GM12875 (cell line): ENCODE data around the gene TBC1D3B.

Experiments
- H3K4me3 ChIP-seq: one replicate; pipeline ENCODE4 v1.5.1; 2011; ENCODE audit warnings: low read depth, low read length, control low read depth
- CTCF ChIP-seq: IDR thresholded peaks from 2 replicates; pipeline ENCODE4 v1.5.1; 2011; ENCODE audit warnings: low read depth, mild to moderate bottlenecking, control low read depth, inconsistent platforms, low read length, moderate library complexity, borderline replicate concordance; ENCODE audit not compliant: insufficient read depth

TBC1D3B gene

DNA sequence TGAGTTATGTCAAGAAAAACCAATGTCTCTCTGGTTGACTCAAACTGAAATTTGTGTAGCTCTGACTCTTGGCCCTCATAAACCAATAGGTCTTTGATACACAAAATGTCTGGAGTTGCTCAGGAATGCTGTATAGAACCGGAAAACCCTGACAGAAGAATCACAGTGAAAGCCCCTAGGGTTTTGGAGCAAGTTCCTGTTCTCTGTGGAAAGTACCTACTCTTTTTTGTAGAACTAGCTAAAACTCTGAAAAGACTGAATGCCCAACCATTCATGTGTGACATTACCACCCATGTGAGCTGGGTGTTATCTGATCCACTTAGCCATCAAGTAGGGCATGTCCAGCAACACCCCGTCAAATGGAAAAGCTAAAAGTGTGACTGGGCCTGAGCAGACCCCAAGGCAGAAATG is 44.0 kb downstream of the TBC1D3B start:
- TF ChIP-seq CTCF, result no peak

DNA sequence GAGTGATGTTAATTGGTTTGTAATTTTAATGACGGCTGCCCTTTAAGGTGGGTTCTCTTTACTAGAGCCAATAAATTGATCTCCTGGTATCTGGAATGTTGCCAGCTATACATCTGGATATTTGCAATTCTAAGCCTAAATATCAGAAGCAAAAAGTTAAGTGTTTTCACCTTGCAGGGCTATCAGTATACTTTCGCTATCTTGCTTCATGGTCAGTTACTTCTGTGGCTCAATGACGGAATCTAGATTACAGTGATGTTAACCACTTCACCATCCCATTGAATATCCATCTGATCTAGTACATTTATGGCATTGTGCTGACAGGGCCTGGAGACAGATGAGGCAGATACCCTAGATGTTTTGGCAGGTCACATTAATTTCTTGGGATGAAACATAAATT is 44.5 kb downstream of the TBC1D3B start:
- no peak overlapping the region for H3K4me3 ChIP-seq
- no peak for TF ChIP-seq CTCF

More for the DNA sequence above, 44.0 kb downstream of the TBC1D3B start:
- H3K4me3 ChIP-seq, result no peak overlapping the region

DNA sequence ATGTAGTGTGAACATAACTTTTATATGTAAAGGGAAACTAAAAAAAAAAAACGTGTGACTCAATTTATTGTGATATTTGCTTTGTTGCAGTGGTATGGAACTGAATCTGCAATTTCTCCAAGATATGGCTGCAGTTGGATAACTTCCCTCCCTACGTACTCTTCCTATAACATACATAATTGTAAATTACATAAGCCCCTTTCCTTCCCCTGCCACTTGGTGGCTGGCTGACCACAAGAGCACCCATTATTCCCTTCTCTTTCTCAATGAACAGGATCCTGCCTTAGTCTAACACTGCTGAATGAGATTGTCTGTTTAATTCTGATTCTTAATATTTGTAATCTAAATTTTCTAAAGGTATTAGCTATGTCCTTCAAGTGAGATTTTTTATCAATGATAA is 45.0 kb downstream of the TBC1D3B start:
- H3K4me3 ChIP-seq, result no peak overlapping the region
- no peak for TF ChIP-seq CTCF

DNA sequence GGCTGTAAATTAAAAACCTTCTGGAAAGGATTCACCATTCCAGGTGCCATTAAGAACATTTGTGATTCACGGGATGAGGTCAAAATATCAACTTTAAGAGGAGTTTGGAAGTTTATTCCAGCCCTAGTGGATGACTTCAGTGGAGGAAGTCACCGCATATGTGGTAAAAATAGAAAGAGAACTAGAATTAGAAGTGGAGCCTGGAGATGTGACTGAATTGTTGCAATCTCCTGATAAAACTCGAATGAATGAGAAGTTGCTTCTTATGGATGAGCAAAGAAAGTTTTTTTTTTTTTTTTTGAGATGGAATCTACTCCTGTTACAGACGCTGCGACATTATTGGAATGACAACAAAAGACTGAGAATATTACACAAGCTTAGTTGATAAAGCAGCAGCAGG is 46.1 kb downstream of the TBC1D3B start:
- no peak for TF ChIP-seq CTCF
- no peak overlapping the region for H3K4me3 ChIP-seq

- no peak for TF ChIP-seq CTCF
These were observed 46.8 kb downstream of the TBC1D3B start for GRCh38 chr17:36129616-36130015.

GRCh38 chr17:36128411-36128978 is 47.9 kb downstream of the TBC1D3B start:
- TF ChIP-seq CTCF, result no peak
- H3K4me3 ChIP-seq, result no peak overlapping the region

More at GRCh38 chr17:36129616-36130015, 46.8 kb downstream of the TBC1D3B start:
- no peak overlapping the region for H3K4me3 ChIP-seq

DNA sequence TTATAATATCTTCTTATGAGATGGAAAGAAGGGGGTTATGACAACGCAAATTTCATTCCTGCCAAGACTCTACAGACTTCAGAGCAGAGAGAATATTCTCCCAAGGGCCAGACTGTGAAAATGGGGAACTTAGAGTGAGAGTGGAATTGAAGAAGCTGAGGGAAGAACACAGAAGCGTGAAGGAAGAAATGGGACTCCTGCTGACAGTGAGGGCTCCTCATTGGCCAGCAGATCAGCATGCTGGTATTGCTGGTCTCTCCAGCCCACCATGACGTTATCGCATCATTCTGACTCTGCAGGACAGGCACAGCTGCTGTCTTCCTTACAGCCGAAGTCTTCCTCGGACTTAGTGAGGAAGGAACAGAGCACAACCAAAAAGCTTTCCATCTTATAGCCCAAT is 48.5 kb downstream of the TBC1D3B start:
- TF ChIP-seq CTCF, result no peak
- H3K4me3 ChIP-seq, result no peak overlapping the region
